Vagina (tissue), 2 donors: Measurements from ENCODE around the gene NID2. TPM values are rescaled to one million over a fixed set of nuclear protein-coding genes. Genes with fewer than 3 reads are reported as not detected.

Experiments used
- DNase-seq, 2 donors: peaks; one replicate each; pipeline ENCODE4 v3.0.0-alpha.2; 2017; ENCODE audit errors: extremely low spot score in 2 of 2
- H3K27ac ChIP-seq: fragments of 200-600 bp; sonication (generic); one replicate; pipeline ENCODE4 v1.5.1; 2019
- H3K27me3 ChIP-seq: fragments of 200-600 bp; sonication (generic); one replicate; pipeline ENCODE4 v1.5.1; 2019
- H3K36me3 ChIP-seq, 2 donors: fragments of 200-600 bp; sonication (generic); one replicate each; pipeline ENCODE4 v1.5.1; 2017 to 2019
- H3K4me1 ChIP-seq: fragments of 200-600 bp; sonication (generic); one replicate; pipeline ENCODE4 v1.5.1; 2019
- H3K4me3 ChIP-seq, 2 donors: fragments of 200-600 bp; sonication (generic); 1 replicate in 1 of 2; 2 replicates in 1 of 2; pipeline ENCODE4 v1.5.1; 2016 to 2019
- H3K9me3 ChIP-seq: fragments of 200-600 bp; sonication (generic); one replicate; pipeline ENCODE4 v1.5.1; 2019
- CTCF ChIP-seq, 3 experiments: fragments of 450-650 bp in 2 of 3; fragments of 200-600 bp in 1 of 3; sonication (generic) in 1 of 3; IDR thresholded peaks; one replicate each; pipeline ENCODE4 v1.5.1; 2017 to 2019; ENCODE audit warnings: antibody characterized with exemption in 3 of 3, mild to moderate bottlenecking in 2 of 3, moderate library complexity in 2 of 3
- POLR2A ChIP-seq, 2 donors: fragments of 450-650 bp; IDR thresholded peaks; one replicate each; pipeline ENCODE4 v1.6.1; 2017; ENCODE audit warnings: antibody characterized with exemption in 2 of 2, mild to moderate bottlenecking in 2 of 2, moderate library complexity in 2 of 2
- POLR2AphosphoS5 ChIP-seq, 2 donors: sonication (generic); formaldehyde crosslinking; IDR thresholded peaks; one replicate each; pipeline ENCODE4 v1.9.0; 2017; ENCODE audit warnings: antibody characterized with exemption in 2 of 2, mild to moderate bottlenecking in 2 of 2, low read depth in 1 of 2; ENCODE audit not compliant: insufficient read depth in 1 of 2
- intact Hi-C: fragments of 100-400 bp; cut with DNase I; formaldehyde crosslinking; loops from one replicate; pipeline ENCODE4 v1.15.1; 2023
- total RNA-seq: library from RNA; depleted of rRNA; stranded (reverse); fragments of >200 nt; gene quantifications from one replicate; pipeline ENCODE4 v1.2.3, GENCODE V29; 2016

NID2 gene
- total RNA-seq, 1 donor from 2014 or later = 20.1 TPM

GRCh38 chr14:52078095-52078531 is 9.3 kb upstream of the NID2 start:
- H3K4me1 ChIP-seq = no peaks in the 10 kb centered on the region
- H3K4me3 ChIP-seq = no peak overlapping the region
- TF ChIP-seq POLR2A (IDR thresholded peaks at IDR 0.05) (no peak), POLR2AphosphoS5 (IDR thresholded peaks at IDR 0.05; ENCODE audit: insufficient read depth in 1 of 2, low read depth in 1 of 2) (no peak), CTCF (IDR thresholded peaks at IDR 0.05) (no peak)
- H3K9me3 ChIP-seq = no peaks in the 10 kb centered on the region
- no peaks in the 10 kb centered on the region for H3K36me3 ChIP-seq
- no peak for DNase-seq
- no peak overlapping the region for H3K27ac ChIP-seq
- intact Hi-C loops = no loop called here
- H3K27me3 ChIP-seq = no peaks in the 10 kb centered on the region

- Histone ChIP-seq H3K4me3 (no peak overlapping the region), H3K27ac (no peak overlapping the region), H3K9me3 (no peaks in the 10 kb centered on the region), H3K4me1 (no peaks in the 10 kb centered on the region), H3K36me3 (no peaks in the 10 kb centered on the region), H3K27me3 (no peaks in the 10 kb centered on the region)
- intact Hi-C loops = no loop called here
- DNase-seq = no peak
- TF ChIP-seq POLR2A (IDR thresholded peaks at IDR 0.05) (no peak), POLR2AphosphoS5 (IDR thresholded peaks at IDR 0.05; ENCODE audit: insufficient read depth in 1 of 2, low read depth in 1 of 2) (no peak), CTCF (IDR thresholded peaks at IDR 0.05) (no peak)
Observed at GRCh38 chr14:52077256-52077979, 8.6 kb upstream of the NID2 start.

GRCh38 chr14:52076334-52076733 is 7.5 kb upstream of the NID2 start:
- no peak for DNase-seq
- no peak overlapping the region for H3K4me3 ChIP-seq
- no peaks in the 10 kb centered on the region for H3K27me3 ChIP-seq
- no peaks in the 10 kb centered on the region for H3K36me3 ChIP-seq
- no peaks in the 10 kb centered on the region for H3K9me3 ChIP-seq
- intact Hi-C loops = no loop called here
- no peak for TF ChIP-seq POLR2A (IDR thresholded peaks at IDR 0.05)
- no peak for TF ChIP-seq CTCF (IDR thresholded peaks at IDR 0.05)
- no peak for TF ChIP-seq POLR2AphosphoS5 (IDR thresholded peaks at IDR 0.05; ENCODE audit: insufficient read depth in 1 of 2, low read depth in 1 of 2)
- no peak overlapping the region for H3K27ac ChIP-seq
- H3K4me1 ChIP-seq = no peaks in the 10 kb centered on the region

- Histone ChIP-seq H3K4me3 (no peak overlapping the region), H3K4me1 (no peaks in the 10 kb centered on the region), H3K27ac (no peak overlapping the region), H3K27me3 (no peaks in the 10 kb centered on the region), H3K36me3 (no peaks in the 10 kb centered on the region), H3K9me3 (no peaks in the 10 kb centered on the region)
- DNase-seq = no peak
- TF ChIP-seq POLR2A (IDR thresholded peaks at IDR 0.05) (no peak), POLR2AphosphoS5 (IDR thresholded peaks at IDR 0.05; ENCODE audit: insufficient read depth in 1 of 2, low read depth in 1 of 2) (no peak), CTCF (IDR thresholded peaks at IDR 0.05) (no peak)
- intact Hi-C loops = no loop called here
Observed at GRCh38 chr14:52075371-52075770, 6.5 kb upstream of the NID2 start.

GRCh38 chr14:52073251-52073650 is 4.4 kb upstream of the NID2 start:
- peaks cover 4% of the 10 kb centered on the region for H3K4me1 ChIP-seq
- no peak for TF ChIP-seq POLR2A (IDR thresholded peaks at IDR 0.05)
- TF ChIP-seq POLR2AphosphoS5 (IDR thresholded peaks at IDR 0.05; ENCODE audit: insufficient read depth in 1 of 2, low read depth in 1 of 2) = no peak
- no peak for TF ChIP-seq CTCF (IDR thresholded peaks at IDR 0.05)
- no peaks in the 10 kb centered on the region for H3K36me3 ChIP-seq
- H3K27ac ChIP-seq = no peak overlapping the region
- H3K4me3 ChIP-seq = no peak overlapping the region
- intact Hi-C loops = no loop called here
- no peaks in the 10 kb centered on the region for H3K9me3 ChIP-seq
- H3K27me3 ChIP-seq = no peaks in the 10 kb centered on the region
- no peak for DNase-seq
